Esophagus muscularis mucosa (tissue), 4 donors: ENCODE data around the gene PACSIN1.

ENCODE experiments used
- CTCF ChIP-seq, 3 experiments: fragments of 200-600 bp in 2 of 3; fragments of 450-650 bp in 1 of 3; sonication (generic) in 2 of 3; IDR thresholded peaks; one replicate each; pipeline ENCODE4 v1.5.1; 2017 to 2019; ENCODE audit warnings: antibody characterized with exemption in 3 of 3, mild to moderate bottlenecking in 2 of 3, moderate library complexity in 1 of 3
- EP300 ChIP-seq: sonication (generic); formaldehyde crosslinking; IDR thresholded peaks from one replicate; pipeline ENCODE4 v1.6.1; 2017; ENCODE audit warnings: antibody characterized with exemption
- POLR2A ChIP-seq: fragments of 450-650 bp; IDR thresholded peaks from one replicate; pipeline ENCODE4 v1.6.1; 2017; ENCODE audit warnings: antibody characterized with exemption, moderate library complexity, mild to moderate bottlenecking, low read depth

- no peak for TF ChIP-seq CTCF (IDR thresholded peaks at IDR 0.05)
- no peak for TF ChIP-seq POLR2A
- no peak for TF ChIP-seq EP300
Measured at GRCh38 chr6:34574647-34575293, 108.9 kb downstream of the PACSIN1 start.
